K562 (cell line): Measurements from ENCODE around the gene OSBPL10. TPM values are rescaled to one million over a fixed set of nuclear protein-coding genes. Genes with fewer than 3 reads are reported as not detected.

Source experiments
- ATAC-seq: fragments of 200-7000 bp; cut with Tn5 transposase; 3 replicates; pipeline ENCODE4 v1.9.1; 2020; ENCODE audit warnings: moderate library complexity
- BruUV-seq: library from RNA; stranded (reverse); fragments of 400-500 nt; replicated peaks from 2 replicates; lab custom pipeline; 2021; lab: Mats Ljungman, UMichigan
- CTCF ChIA-PET: fragments of 300-600 bp; formaldehyde crosslinking; extraction: SDS; loops from one replicate; lab custom pipeline; 2021; ENCODE audit warnings: low intra/inter-chr PET ratio; lab: Yijun Ruan, JAX
- POLR2A ChIA-PET: fragments of 300-600, 350-650 bp; sonication (Branson Sonifier 250); formaldehyde crosslinking; extraction: SDS; loops from one replicate; lab custom pipeline; 2021; ENCODE audit warnings: antibody characterized with exemption, inconsistent platforms; lab: Yijun Ruan, JAX
- DNase-seq, 4 experiments: peaks; one replicate each; pipeline versions ENCODE4 v3.0.0 to v3.0.0-alpha.2; 2011 to 2018; ENCODE audit warnings: low spot score in 3 of 4, mixed read lengths in 3 of 4; ENCODE audit errors: extremely low read depth in 1 of 4
- FAIRE-seq: peaks from 2 replicates; lab custom pipeline; 2011; peaks lifted over from hg19 to GRCh38; lab: Jason Lieb, UNC
- H2AFZ ChIP-seq: 2 replicates; pipeline ENCODE4 v1.6.0; 2011; ENCODE audit warnings: low read depth, low read length, control low read depth, inconsistent platforms
- H3K27ac ChIP-seq: fragments of 200-600 bp; 3 replicates; pipeline ENCODE4 v1.8.0; 2011; ENCODE audit warnings: low read depth, mild to moderate bottlenecking, control low read depth, inconsistent platforms, low read length, moderate library complexity, mixed read lengths; ENCODE audit errors: extremely low read depth
- H3K27me3 ChIP-seq, 2 experiments: fragments of 300-600 bp in 1 of 2; 2 replicates in 1 of 2; 3 replicates in 1 of 2; pipeline versions ENCODE4 v1.6.0 to v1.8.0; 2011; ENCODE audit warnings: inconsistent platforms in 2 of 2, low read length in 2 of 2, mild to moderate bottlenecking in 1 of 2, mixed read lengths in 1 of 2, moderate library complexity in 1 of 2; ENCODE audit not compliant: control insufficient read depth in 2 of 2, insufficient read depth in 2 of 2
- H3K36me3 ChIP-seq: fragments of 300-600 bp; 3 replicates; pipeline ENCODE4 v1.8.0; 2011; ENCODE audit warnings: mild to moderate bottlenecking, low read length, inconsistent platforms; ENCODE audit not compliant: control insufficient read depth, insufficient read depth
- H3K4me1 ChIP-seq, 2 experiments: fragments of 200-600 bp in 1 of 2; replicated peaks in 1 of 2; 2 replicates in 1 of 2; 3 replicates in 1 of 2; pipeline versions ENCODE4 v1.5.1 to v1.8.0; 2011; ENCODE audit warnings: inconsistent platforms in 2 of 2, low read length in 2 of 2, mild to moderate bottlenecking in 1 of 2, mixed read lengths in 1 of 2, moderate library complexity in 1 of 2; ENCODE audit not compliant: control insufficient read depth in 2 of 2, insufficient read depth in 2 of 2
- H3K4me2 ChIP-seq: 2 replicates; pipeline ENCODE4 v1.6.1; 2011; ENCODE audit warnings: low read length, control low read depth, inconsistent platforms, mixed read lengths; ENCODE audit not compliant: insufficient read depth
- H3K4me3 ChIP-seq: fragments of 200-600 bp; sonication (generic), shearing (Covaris generic); 2 replicates; pipeline ENCODE4 v1.5.1; 2016; ENCODE audit warnings: control low read depth, inconsistent platforms
- H3K79me2 ChIP-seq: fragments of 200-600 bp; 3 replicates; pipeline ENCODE4 v1.8.0; 2011; ENCODE audit warnings: low read length, inconsistent platforms; ENCODE audit not compliant: control insufficient read depth, insufficient read depth
- H3K9ac ChIP-seq, 2 experiments: 2 replicates each; pipeline versions ENCODE4 v1.6.0 to v1.6.1; 2011; ENCODE audit warnings: low read depth in 2 of 2, low read length in 2 of 2, control low read depth in 1 of 2, inconsistent platforms in 1 of 2, mild to moderate bottlenecking in 1 of 2, mixed read lengths in 1 of 2; ENCODE audit not compliant: insufficient read depth in 1 of 2
- H3K9me1 ChIP-seq: one replicate; pipeline ENCODE4 v1.6.0; 2011; ENCODE audit warnings: inconsistent platforms, mild to moderate bottlenecking, low read length, moderate library complexity; ENCODE audit not compliant: control insufficient read depth, insufficient read depth
- H3K9me3 ChIP-seq: replicated peaks from 2 replicates; pipeline ENCODE4 v1.5.1; 2011; ENCODE audit warnings: low read depth, low read length, inconsistent platforms; ENCODE audit not compliant: control insufficient read depth, insufficient read depth
- H4K20me1 ChIP-seq: replicated peaks from 2 replicates; pipeline ENCODE4 v1.6.1; 2011; ENCODE audit warnings: low read length, inconsistent platforms, mixed read lengths; ENCODE audit not compliant: control insufficient read depth, insufficient read depth
- HNRNPK ChIP-seq: fragments of 200-400 bp; formaldehyde crosslinking; IDR thresholded peaks from one replicate; pipeline ENCODE4 v1.6.1; 2018; ENCODE audit warnings: mild to moderate bottlenecking, low read depth, low read length; ENCODE audit not compliant: poor library complexity, severe bottlenecking
- ID3 ChIP-seq, 2 experiments: fragments of 250-450 bp in 1 of 2; fragments of 450-650 bp in 1 of 2; sonication (Bioruptor Pico) in 1 of 2; IDR thresholded peaks; 2 replicates each; pipeline versions ENCODE4 v1.6.1 to v1.8.0; 2016 to 2021; ENCODE audit warnings: mild to moderate bottlenecking in 2 of 2, moderate library complexity in 2 of 2, missing compliant biosample characterization in 1 of 2, missing genetic modification characterization in 1 of 2
- NR2C1 ChIP-seq, 2 experiments: fragments of 450-650 bp; IDR thresholded peaks; 2 replicates each; pipeline ENCODE4 v1.6.1; 2017; ENCODE audit warnings: mild to moderate bottlenecking in 2 of 2, antibody characterized with exemption in 1 of 2, inconsistent platforms in 1 of 2, missing compliant biosample characterization in 1 of 2, missing genetic modification characterization in 1 of 2
- ZBED1 ChIP-seq: IDR thresholded peaks from 2 replicates; pipeline ENCODE4 v1.6.1; 2014
- ZBTB1 ChIP-seq: sonication (generic); formaldehyde crosslinking; IDR thresholded peaks from 2 replicates; pipeline ENCODE4 v1.8.1; 2023; ENCODE audit warnings: missing genetic modification reagents, low read depth, mild to moderate bottlenecking, borderline replicate concordance
- ZKSCAN1 ChIP-seq: fragments of 150-350 bp; IDR thresholded peaks from 2 replicates; pipeline ENCODE4 v1.6.1; 2016; ENCODE audit warnings: low read depth, low read length
- ZNF263 ChIP-seq: sonication (generic); formaldehyde crosslinking; IDR thresholded peaks from 2 replicates; pipeline ENCODE4 v1.8.0; 2022; ENCODE audit warnings: mild to moderate bottlenecking, missing genetic modification reagents, borderline replicate concordance
- WGBS: fragments of 100-300 bp; shearing (Covaris generic); methylation state at CpG from one replicate; pipeline ENCODE4 v1.1.6; 2016; ENCODE audit warnings: low coverage, mixed read lengths; ENCODE audit not compliant: insufficient coverage; ENCODE audit errors: missing lambda C conversion rate; 5-methylcytosine and 5-hydroxymethylcytosine counted together
- in situ Hi-C: fragments of 300-500 bp; cut with MboI; formaldehyde crosslinking; loops from 4 replicates; pipeline ENCODE4 v1.15.0; 2018; ENCODE audit warnings: inconsistent platforms, mixed read lengths
- intact Hi-C: fragments of 100-400 bp; cut with micrococcal nuclease; formaldehyde crosslinking; loops from 2 replicates; pipeline ENCODE4 v1.14.2; 2022
- polyA plus RNA-seq, 8 experiments: library from polyadenylated mRNA; depleted of rRNA in 4 of 8; stranded (reverse) in 5 of 8; unstranded in 3 of 8; fragments of >200 nt; fragmentation: Nextera tagmentation in 2 of 8; fragmentation: Illumina TruSeq in 1 of 8; extraction: Ambion mirVana in 2 of 8; extraction: Trizol in 1 of 8; gene quantifications; 2 replicates each; pipeline versions ENCODE4 v1.2.1 to v1.2.3, GENCODE V29; 2011 to 2014; ENCODE audit warnings: inconsistent platforms in 1 of 8, missing spikeins in 1 of 8
- total RNA-seq, 7 experiments: library from RNA; depleted of rRNA in 6 of 7; stranded (reverse); fragments of >200 nt in 6 of 7; fragmentation: Illumina TruSeq in 2 of 7; extraction: Trizol in 2 of 7; gene quantifications; 2 replicates each; pipeline versions ENCODE4 v1.2.1 to v1.2.3, GENCODE V29; 2011 to 2021; ENCODE audit warnings: low replicate concordance in 1 of 7

OSBPL10 gene
- total and polyA plus RNA-seq, 9 of the 15 experiments (the other 6 are each of a cell fraction or from before 2014, with no cell fraction given), result 0.03 to 0.19 (median 0.14) TPM; not detected in 2

DNA sequence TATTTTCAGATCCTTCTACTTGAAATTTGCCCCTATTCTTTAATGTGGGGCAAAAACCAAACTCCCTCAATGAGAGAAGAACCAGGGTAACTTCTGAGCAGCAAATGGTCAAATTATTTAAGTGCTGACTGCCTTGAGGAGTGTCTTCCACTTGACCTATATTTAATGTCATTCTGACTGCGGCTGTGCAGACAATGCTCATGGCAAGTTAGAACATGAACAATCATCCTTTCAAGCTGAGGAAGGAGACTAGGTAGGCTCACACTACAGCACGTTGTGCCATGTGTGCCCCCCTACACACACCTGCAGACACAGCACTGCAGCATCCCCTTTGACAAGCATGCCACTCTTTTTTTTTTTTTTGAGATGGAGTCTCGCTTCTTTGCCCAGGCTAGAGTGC is 98.2 kb downstream of the OSBPL10 start (continued):
- TF ChIP-seq ZBTB1 (CRISPR knock-in tag), result no peak
- TF ChIP-seq, all 486 proteins: peak for 0

DNA sequence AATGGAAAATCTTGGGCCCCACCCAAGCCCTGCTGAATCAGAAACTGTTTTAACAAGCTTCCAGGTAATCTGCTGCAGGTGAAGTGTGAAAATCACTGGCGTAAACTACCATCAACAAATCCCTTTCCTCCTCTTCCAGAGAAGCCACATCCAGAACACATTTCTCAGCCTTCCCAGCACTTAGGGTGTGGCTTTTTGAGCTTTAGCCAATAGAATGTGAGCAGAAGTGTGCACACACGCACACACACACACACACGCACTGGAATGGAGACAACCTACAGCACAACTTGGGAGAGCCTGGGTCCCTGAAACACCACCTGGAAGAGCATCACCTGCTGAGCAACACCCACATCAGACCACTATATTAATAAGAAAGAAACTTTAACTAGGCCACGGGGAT is 98.6 kb downstream of the OSBPL10 start:
- H3K36me3 ChIP-seq, result no peaks in the 10 kb centered on the region
- ChIA-PET CTCF (no interaction called here), POLR2A (interaction anchor here (0.8 to 1.8 kb wide), 2 partner anchors 9 to 11 kb away, joined by 5 to 7 read pairs; no protein-coding TSS in a partner anchor)
- no peaks in the 10 kb centered on the region for H4K20me1 ChIP-seq
- ATAC-seq, result no peak
- no peak for TF ChIP-seq HNRNPK
- no peak for TF ChIP-seq ID3 (CRISPR knock-in tag; IDR thresholded peaks at IDR 0.05)
- TF ChIP-seq ID3 (tag; IDR thresholded peaks at IDR 0.05), result no peak
- no peak for TF ChIP-seq NR2C1 (IDR thresholded peaks at IDR 0.05)
- no peak for TF ChIP-seq NR2C1 (tag; IDR thresholded peaks at IDR 0.05)
- no peak for TF ChIP-seq ZBED1
- TF ChIP-seq ZKSCAN1, result no peak
- no peak for TF ChIP-seq ZNF263
- H3K79me2 ChIP-seq, result no peaks in the 10 kb centered on the region
- H3K4me2 ChIP-seq, result no peak overlapping the region
- no peaks in the 10 kb centered on the region for H3K9me3 ChIP-seq
- no peaks in the 10 kb centered on the region for H3K4me1 ChIP-seq
- peaks cover 0 to 23% of the 10 kb centered on the region in 2 experiments; a peak in 3 of 5 replicates for H3K27me3 ChIP-seq
- no peak overlapping the region for H3K9ac ChIP-seq
- no peaks in the 10 kb centered on the region for H3K9me1 ChIP-seq
- in situ Hi-C loops, result no loop called here
- intact Hi-C loops, result no loop called here
- no peak overlapping the region for H3K4me3 ChIP-seq
- no peak for DNase-seq
- FAIRE-seq, result peak; percentile 40
- WGBS, result 3% methylated on average over 4 of the region's 4 CpGs
- BruUV-seq, result no TSS peak
- H2AFZ ChIP-seq, result no peak overlapping the region
- no peak overlapping the region for H3K27ac ChIP-seq
